ENCODE results near the gene ELF5. TPM values are rescaled to one million over a fixed set of nuclear protein-coding genes. Genes with fewer than 3 reads are reported as not detected.

The ELF5 gene
- total RNA-seq, 1 donor from 2014 or later: not detected

Other genes with a start within 250 kb of the ELF5 start
- 7.9 TPM for gene ABTB2, start 155.8 kb downstream of the ELF5 start, total RNA-seq
- gene CAT, start 74.9 kb downstream of the ELF5 start, total RNA-seq: 69.2 TPM
- gene EHF, start 107.3 kb upstream of the ELF5 start, total RNA-seq: not detected

Data from ascending aorta (tissue), 1 donor.